ENCODE data around the gene DNAJC25.

Gene DNAJC25

GRCh38 chr9:111599955-111600343 lies 31.2 kb upstream of the DNAJC25 start:
- Histone ChIP-seq H3K4me1 (ENCODE audit: control insufficient read depth, insufficient read depth, low read length) (peaks cover 5% of the 10 kb centered on the region; the same call in 1 of the 2 replicates), H3K36me3 (ENCODE audit: control insufficient read depth in 2 of 2, insufficient read depth in 1 of 2, low read length in 2 of 2) (peaks cover 0 to 17% of the 10 kb centered on the region in 2 experiments; a peak in 2 of 3 replicates), H3K4me3 (ENCODE audit: low read depth, low read length) (no peak overlapping the region; the same call in 1 of the 2 replicates), H3K27ac (ENCODE audit: extremely low read depth, low read depth, low read length) (no peak overlapping the region), H3K9me3 (ENCODE audit: control insufficient read depth, insufficient read depth, low read depth, low read length) (no peaks in the 10 kb centered on the region)
- ChIA-PET POLR2A (no interaction called here), CTCF (interaction anchor here (0.7 to 1.0 kb wide), 4 partner anchors 12 to 1131 kb away, joined by 3 to 9 read pairs (median 4); no protein-coding TSS in a partner anchor)
- TF ChIP-seq ZBTB26 (tag by site-specific recombination; optimal IDR thresholded peaks at IDR 0.05): no peak
- TF ChIP-seq FEZF1 (tag by site-specific recombination; IDR thresholded peaks at IDR 0.05): no peak
- no peak for TF ChIP-seq ZNF488 (tag by site-specific recombination; IDR thresholded peaks at IDR 0.05)
- TF ChIP-seq ZNF2 (tag by site-specific recombination; IDR thresholded peaks at IDR 0.05): no peak
- TF ChIP-seq HOXA7 (CRISPR knock-in tag; IDR thresholded peaks at IDR 0.05; ENCODE audit: borderline replicate concordance): no peak
- TF ChIP-seq ZNF600 (tag by site-specific recombination; IDR thresholded peaks at IDR 0.05): no peak
- no peak for TF ChIP-seq ZNF202 (tag by site-specific recombination; IDR thresholded peaks at IDR 0.05; ENCODE audit: borderline replicate concordance)
- no peak for TF ChIP-seq KLF9 (tag by site-specific recombination; IDR thresholded peaks at IDR 0.05; ENCODE audit: low read depth)
- no peak for TF ChIP-seq PRDM6 (tag by site-specific recombination; IDR thresholded peaks at IDR 0.05)
- no peak for TF ChIP-seq ZNF830 (tag by site-specific recombination; IDR thresholded peaks at IDR 0.05; ENCODE audit: low read depth)
- no peak for TF ChIP-seq SP2 (tag by site-specific recombination; IDR thresholded peaks at IDR 0.05)
- no peak for TF ChIP-seq ZNF114 (tag by site-specific recombination; IDR thresholded peaks at IDR 0.05)
- TF ChIP-seq ZNF211 (tag by site-specific recombination; IDR thresholded peaks at IDR 0.05; ENCODE audit: low read depth): no peak
- no peak for TF ChIP-seq ZNF350 (tag by site-specific recombination; IDR thresholded peaks at IDR 0.05)
- no peak for TF ChIP-seq ZNF140 (tag by site-specific recombination; IDR thresholded peaks at IDR 0.05)
- TF ChIP-seq ZNF146 (tag by site-specific recombination; IDR thresholded peaks at IDR 0.05): no peak
- TF ChIP-seq ZNF23 (tag by site-specific recombination; IDR thresholded peaks at IDR 0.05; ENCODE audit: borderline replicate concordance): no peak
- TF ChIP-seq ZNF513 (tag by site-specific recombination; IDR thresholded peaks at IDR 0.05): no peak
- no peak for TF ChIP-seq ZSCAN5A (tag by site-specific recombination; IDR thresholded peaks at IDR 0.05)
- no peak for TF ChIP-seq SALL2 (tag by site-specific recombination; IDR thresholded peaks at IDR 0.05; ENCODE audit: borderline replicate concordance)

Data from HEK293 (cell line).